HG03196 (cell line): ENCODE data around the gene DOCK6.

Experiments used
- ATAC-seq: cut with Tn5 transposase; IDR thresholded peaks from one replicate; pipeline ENCODE4 v1.9.1; 2021; ENCODE audit not compliant: unreplicated experiment

DOCK6 gene

DNA sequence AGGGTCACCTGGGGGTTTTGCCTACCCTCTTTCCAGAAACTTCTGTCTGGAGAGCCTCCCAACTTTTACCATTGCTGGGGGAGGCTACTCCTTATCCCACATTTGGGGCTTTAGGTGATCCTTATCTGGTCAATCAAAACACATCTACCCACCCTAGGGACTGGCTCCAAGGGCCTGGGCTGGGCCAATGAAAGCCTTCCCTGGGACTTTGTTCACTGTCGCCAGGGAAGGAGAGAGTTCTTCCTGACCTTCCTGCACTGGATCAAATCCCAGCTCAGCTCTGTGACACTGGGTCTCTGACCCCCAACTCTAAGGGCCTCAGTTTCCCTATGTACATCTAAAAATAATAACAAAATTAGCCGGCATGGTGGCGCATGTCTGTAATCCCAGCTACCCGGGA lies 11.1 kb downstream of the DOCK6 start:
- ATAC-seq: no peak

DNA sequence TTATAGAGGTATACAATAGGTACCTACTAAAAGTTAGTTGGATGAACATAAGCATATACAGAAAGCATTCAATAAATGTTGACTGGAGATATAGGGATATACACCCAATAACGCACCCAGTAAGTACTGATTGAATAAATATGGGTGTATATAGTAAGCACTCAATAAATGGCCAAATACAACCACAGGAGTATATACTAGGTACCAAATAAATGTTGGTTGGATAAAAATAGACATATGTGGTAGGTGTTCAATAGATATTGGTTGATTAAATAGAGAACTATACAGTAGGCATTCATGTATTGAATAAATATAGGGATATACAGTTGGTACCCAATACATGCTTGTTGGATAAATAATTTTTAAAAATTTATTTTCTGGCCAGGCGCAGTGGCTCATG lies 13.5 kb downstream of the DOCK6 start:
- ATAC-seq: no peak

DNA sequence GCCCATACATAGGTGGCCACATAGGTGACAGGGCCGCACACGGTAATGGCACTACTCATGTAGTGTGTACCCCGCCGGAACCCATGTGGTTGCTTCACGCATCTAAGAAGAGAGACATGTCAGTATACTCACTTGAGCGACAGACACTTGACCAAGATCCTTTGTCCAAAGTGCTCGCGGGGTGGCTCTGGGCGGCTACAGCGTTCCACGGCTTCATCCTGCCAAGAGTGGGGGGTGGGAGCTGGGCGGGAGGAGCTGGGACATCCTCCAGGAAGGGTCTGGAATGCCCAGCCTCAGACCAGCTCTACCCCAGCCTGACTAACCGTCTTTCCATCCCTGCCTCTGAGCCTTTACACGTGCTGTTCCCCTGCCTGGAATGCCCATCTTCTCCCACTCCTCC lies 14.4 kb downstream of the DOCK6 start:
- ATAC-seq: no peak

DNA sequence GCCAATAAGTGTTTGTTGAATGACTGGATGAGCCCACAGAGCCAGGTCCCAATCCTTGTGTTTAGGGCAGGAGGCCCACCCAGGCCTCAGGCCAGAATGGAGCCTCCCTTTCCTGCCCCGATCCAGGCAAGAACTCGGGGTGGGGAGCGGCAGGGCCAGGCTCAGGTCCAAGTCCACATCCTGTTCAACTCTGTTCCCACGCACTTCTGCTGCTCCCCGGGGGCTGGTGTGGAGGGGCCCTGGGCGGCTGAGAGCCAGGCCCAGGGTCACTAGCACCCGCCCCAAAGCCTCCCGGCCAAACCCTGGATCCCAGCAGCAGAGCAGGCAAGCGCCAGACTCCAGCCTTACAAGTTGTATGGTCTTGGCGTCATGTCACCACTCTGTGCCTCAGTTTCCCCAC lies 14.9 kb downstream of the DOCK6 start:
- no peak for ATAC-seq

DNA sequence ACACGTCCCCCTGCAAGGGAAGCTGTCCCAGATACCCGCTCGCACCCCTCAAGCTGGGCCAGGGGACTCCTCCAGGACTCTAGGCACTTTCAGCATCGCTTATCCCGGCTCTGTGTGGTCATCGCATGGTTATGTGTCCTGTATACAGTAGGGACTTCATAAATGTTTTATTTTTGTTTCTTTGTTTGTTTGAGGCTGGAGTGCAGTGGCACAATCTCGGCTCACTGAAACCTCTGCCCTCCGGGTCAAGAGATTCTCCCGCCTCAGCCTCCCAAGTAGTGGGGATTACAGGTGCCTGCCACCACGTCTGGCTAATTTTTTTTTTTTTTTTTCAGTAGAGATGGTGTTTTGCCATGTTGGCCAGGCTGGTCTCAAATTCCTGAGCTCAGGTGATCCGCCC lies 15.4 kb downstream of the DOCK6 start:
- no peak for ATAC-seq

DNA sequence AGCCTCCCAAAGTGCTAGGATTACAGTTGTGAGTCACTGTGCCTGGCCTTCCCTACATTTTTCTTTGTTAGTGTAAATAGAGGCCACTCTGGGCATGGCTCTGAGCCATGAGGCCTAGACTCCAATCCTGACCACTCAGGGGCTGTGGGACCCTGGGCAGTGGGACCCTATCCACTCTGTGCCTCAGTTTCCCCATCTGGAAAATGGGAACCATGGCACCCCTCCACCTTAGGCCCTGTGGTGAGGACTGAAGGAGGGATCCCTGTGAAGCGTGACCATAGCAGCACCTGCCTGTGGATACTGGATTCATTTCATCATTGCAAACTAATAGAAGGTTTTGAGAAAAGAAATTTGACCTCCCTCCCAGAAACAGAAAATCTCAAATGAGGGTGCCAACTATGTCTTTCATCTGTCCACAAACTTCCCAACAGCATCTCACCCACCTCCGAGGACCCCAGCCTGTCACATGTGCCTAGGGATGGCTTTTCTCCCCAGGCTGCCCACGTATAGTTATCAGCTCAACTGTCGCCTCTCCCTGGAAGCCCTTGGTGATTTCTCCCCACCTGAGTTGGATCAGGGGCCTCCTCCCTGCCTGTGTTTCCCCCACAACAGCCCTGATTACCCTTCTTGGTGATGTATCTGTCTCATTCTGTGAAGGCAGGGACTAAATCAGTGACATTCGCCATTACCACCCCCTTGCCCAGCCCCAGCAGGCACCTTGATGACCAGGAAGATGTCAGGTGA lies 17.3 kb downstream of the DOCK6 start:
- no peak for ATAC-seq

DNA sequence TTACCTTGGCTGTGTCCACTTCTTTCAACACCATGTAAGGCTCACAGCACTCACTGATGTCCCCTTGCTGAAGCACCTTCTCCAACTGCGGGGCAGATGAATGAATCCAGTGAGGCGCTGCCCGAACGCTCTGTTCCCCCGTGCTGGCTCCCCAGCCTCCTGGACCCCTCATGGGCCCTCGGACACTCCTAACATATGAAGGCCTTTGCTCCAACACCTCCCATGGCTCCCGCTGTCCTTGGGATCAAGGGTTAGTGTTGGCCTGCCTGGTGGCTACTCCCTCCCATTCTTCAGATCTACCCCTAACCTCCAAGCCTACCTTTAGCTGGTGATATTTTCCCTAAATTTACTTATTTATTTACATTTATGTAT lies 18.5 kb downstream of the DOCK6 start:
- no peak for ATAC-seq

DNA sequence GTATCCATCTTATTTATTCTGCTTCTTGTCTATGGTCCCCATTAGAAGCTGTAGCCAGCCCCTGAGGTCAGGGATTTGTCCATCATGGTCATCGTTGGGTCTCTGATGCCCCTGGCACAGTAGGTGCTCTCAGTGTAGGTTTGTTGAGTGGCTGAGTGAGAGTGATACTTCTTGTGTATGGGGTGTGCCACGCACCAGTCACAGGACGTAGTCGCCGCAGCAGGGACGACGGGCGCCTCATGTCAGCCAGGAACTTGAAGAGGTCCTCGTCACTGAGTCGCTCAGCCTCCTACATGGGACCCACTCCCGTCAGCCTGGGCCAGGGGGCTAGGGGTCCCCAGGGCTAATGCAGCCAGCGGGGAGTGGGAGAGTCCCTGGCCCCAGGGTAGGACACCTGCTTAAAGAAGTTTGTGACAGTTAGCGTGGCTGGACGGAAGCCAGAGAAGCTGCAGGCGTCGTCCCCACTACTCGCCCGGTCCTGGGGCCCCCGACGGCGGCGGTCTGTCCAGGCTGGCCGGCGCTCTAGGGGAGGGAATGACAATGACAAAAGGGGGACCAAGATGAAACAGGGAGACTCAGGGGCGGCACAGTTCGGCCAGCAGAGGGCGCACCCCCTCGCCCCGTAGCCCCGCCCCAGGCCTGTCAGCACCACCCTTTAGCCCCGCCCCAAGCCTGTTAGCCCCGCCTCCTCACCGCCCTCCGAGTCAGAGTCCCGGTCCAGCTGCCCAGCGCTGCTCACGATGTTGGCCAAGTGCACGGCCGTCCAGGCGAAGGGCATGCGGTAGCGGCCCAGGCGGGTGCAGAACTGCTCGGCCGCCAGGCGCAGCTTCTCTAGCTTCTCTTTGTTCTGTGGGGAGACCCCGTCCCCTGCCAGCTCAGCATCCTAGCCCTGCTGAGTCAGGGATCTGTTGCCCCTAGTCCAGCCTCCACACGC lies 19.2 kb downstream of the DOCK6 start:
- no peak for ATAC-seq

DNA sequence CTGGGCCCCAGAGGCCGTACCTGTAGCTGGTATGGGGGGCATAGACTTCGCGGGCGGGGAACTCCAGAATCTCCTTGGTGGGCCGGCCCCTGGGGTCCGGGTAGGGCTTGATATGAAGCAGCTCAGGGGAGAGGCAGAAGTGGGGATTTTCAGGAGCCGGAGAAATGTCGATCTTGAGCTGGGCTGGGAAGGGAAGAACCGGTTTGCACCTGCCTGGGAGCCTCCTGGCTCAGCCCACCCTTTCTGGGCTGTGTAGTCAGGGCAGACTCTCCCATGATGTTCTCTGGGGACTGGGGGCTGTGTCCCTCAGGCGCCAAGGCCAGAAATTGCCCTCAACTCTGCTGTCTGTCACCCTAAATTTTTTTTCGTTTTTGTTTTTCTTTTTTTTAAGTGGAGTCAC lies 20.3 kb downstream of the DOCK6 start:
- ATAC-seq: no peak

DNA sequence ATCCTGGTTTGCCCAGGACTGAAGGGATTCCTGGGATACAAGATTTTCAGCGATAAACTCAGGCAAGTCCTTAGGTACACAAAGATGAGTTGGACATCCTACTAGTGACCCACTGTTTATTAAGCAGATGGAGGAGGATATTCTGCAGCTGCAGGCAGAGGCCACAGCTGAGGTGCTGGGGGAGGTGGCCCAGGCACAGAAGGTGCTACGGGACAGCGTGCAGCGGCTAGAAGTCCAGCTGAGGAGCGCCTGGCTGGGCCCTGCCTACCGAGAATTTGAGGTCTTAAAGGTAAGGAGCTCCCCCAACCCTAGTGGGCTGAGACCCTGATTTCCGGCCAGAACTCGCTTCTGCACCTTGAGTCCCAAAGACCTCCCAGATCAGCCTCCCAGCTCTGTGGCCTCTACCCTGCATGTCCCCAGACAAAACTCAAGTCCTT lies 22.3 kb downstream of the DOCK6 start:
- ATAC-seq: no peak

DNA sequence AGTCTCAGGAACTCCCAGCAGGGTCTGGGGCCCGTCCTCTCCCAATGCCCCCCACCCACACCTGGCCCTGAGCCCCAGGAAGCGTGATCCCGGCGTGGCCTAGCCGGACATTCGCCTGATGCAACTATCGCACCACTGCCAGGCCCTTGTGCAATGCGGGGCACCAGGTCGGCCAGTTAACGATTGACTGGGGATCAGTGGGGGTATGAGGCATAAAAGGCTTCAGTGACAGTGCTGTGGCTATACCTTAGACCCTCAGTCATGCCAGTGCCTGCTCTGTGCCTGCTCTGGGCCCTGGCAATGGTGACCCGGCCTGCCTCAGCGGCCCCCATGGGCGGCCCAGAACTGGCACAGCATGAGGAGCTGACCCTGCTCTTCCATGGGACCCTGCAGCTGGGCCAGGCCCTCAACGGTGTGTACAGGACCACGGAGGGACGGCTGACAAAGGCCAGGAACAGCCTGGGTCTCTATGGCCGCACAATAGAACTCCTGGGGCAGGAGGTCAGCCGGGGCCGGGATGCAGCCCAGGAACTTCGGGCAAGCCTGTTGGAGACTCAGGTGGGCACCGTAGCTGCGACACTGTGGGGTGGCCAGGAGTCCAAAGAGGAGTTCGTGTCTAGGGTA lies 22.8 kb downstream of the DOCK6 start, which contains the start of gene ANGPTL8:
TSS of gene ANGPTL8 (plus strand) at position 243 of the 624 bp plus-strand sequence. CDS start at position 262, 19 bp downstream.
- no peak for ATAC-seq

DNA sequence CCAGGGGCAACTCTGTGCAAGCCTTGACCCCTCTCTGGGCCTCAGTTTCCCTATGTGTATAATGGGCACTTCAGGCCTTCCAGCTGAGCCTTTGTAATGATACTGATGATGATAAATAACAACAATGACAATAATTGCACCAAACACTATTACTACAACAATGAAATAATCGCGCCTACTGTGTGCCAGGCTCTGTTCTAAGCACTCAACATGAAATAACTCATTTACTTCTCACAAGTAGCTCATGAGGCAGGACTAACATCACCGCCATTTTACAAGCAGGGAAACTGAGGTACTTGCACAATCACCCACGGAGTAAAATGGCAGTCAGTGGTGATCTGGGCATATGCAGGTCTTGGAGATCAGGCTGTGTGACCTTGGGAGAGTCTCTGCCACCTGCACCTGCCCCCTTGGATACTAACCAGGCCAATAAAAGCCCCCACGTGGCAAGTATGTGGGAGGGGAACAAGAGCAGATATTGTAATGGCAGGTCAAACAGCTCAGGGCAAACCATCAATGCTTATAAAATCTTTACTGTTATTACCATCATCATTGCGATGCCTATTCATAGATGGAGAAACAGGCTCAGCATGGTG lies 23.4 kb downstream of the DOCK6 start:
- ATAC-seq: no peak

DNA sequence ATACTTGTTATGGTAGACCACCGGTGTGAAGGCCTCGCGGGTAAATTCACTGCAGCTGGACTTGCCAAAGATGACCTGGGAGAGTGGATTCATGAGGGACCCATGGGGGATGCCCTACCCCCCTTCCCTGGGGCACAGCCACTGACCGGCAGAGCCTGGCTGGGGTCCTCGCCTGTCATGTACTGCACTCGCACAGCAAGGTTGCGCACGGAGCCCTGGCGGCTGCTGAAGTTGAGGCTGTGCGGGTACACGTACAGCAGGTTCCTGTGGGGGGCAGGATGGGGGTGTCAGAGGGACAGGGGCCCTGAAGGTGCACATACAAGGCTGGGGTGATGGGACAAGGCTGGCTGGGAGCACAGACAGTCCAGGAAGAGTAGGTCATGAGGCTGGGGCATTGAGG lies 24.3 kb downstream of the DOCK6 start:
- no peak for ATAC-seq

DNA sequence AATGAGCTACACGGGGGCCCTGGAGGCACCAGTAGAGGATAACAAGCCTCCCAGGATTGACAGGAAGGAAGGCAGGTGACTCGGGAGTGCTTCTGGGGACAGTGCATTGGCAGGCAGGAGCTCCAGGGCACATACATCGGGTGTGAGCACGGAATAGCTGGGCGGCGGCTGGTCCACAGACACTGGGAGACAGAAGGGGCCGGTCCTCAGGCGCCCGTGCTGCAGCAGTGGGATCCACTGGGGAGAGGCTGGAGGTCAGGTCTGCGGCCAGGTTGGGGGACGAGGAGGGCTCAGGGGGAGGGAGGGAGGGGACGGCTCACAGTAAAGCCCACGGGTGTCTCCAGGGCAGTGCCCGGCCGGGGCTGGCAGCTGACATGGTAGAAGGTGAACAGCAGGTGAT lies 25.0 kb downstream of the DOCK6 start:
- no peak for ATAC-seq

DNA sequence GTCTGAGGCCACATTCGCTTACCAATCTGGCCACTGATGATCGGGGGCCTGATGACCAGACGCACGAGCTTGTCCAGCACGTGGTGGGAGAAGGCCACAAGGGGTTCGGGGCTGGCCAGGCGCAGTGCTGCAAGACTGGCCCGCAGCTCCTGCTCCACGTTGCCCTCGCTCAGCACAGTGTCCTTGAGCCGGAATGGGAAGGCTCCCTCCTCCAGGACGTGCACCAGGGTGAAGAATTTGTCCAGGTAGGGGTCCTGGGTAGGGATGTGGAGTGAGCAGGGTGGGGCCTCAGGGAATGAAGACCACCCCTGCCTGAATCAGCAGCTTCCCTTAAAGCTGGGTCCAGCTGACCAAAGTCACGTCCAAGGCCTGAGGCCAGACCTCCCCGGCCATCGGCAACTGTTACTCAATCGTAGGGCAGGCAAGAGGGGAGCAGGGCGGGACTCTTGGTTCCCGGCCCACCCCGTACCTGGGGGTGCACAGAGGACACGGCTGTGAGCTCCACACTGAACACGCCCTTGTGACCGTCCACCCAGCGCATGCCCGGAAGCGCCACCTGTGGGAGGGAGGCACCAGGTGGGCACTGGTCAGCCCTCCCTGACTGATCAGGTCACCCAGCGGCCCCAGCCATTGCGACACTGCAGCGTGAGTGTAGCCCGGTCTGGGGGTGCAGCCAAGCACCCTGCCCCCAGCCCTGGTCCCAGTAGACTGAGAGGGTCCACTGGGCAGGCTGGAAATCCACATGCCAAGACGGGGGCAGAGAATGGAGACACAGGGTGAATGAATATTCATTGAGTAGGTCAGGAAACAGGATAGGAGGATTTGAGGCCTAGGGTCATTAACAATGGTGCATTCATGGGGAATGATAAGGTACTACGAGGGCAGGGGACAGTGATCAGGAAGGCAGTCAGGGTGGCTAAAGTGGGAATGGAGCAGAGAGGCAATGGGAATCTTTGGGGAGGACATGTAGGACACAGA lies 25.7 kb downstream of the DOCK6 start:
- ATAC-seq: no peak

DNA sequence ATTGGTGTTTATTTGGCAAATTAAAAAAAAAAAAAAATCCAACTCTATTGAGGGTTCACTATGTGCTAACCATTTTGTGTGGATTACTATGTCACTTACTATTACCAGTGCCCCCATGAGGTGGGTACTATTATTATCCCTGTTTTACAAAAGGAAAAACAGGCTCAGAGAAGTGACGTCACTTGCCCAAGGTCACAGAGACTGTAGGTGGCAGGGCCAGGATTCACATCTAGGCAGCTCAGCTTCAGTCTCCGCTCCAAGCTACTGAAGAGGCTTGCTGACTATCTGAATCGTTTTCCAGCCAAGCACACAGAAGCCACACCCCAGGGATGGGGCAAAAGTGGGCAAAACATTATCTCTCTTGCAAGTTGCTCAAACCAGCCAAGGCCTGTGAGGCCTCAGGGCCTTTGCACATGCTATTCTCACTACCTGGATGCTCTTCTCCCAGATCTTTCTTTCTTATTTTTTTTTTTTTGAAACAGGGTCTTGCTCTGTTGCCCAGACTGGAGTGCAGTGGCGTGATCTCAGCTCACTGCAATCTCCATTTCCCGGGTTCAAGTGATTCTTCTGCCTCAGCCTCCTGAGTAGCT lies 27.7 kb downstream of the DOCK6 start:
- no peak for ATAC-seq

DNA sequence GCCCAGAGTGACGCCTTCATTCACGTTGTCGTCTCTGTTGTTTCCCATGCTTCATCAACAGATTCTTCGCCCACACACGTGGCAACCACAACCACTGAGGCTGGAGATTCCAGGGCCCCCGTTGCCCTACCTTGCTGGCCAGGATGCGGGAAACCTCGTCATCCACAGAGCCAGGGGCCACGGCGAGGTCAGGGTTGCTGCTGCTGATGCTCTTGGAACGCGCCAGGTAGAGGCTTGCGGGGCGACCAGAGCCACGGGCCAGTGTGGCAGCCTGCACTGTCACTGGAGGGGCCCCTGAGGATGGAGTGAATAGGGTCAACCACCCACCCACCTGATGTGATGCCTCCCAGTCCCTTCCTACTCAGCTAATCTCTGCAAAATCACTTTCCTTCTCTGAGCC lies 29.3 kb downstream of the DOCK6 start:
- no peak for ATAC-seq

DNA sequence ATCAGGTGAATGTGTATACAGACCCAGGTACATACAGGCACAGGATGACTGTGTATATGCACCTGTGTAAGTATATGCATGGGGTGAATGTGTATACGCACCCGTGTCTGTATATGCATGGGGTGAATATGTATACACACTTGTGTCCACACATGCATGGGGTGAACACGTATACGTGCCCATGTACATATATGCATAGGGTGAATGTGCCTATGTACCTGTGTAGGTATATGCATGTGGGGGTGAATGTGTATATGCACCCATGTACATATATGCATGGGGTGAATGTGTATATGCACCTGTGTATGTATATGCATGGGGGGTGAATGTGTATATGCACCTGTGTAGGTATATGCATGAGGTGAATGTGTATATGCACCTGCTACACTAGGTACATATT lies 29.8 kb downstream of the DOCK6 start:
- ATAC-seq: no peak

DNA sequence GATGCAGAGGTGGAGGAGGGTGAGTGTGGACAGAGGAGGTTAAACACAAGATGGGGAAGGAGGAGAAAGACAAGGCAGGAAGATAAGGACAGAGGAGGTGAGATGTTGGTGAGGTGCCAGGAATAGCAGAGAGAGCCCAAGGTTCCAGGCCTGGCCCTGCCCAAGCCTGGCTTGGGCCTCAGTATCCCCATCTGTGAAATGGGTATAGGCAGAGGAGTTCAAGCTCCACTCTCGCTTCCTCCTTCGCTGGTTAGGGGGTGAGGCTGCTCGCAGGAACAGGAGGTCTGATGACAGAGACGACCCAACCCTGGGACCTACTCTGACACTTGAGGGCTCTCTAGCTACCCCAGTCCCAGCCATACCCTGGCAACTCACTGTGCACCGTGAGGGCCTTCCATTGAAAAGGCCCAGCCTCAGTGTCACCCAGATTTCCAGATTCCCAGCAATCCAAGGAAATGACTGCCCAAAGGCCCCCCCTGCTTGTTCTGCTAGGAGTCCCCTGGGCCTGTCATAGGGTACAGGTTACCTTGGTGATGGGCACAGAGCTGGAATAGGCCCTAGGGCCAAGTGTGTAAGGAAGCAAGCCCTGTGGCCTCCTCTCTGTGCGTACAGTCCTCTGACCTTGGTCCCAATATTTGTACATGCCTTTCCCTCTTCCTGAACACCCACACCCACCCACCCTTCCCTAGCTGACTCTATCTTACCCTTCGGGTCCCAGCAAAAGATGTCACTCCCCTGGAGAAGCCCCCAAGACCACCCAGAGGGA lies 31.5 kb downstream of the DOCK6 start:
- ATAC-seq: no peak
